GM19099 (cell line): ENCODE results near the gene NUP58.

Experiments
- POLR2A ChIP-seq: IDR thresholded peaks from 3 replicates; pipeline ENCODE4 v1.6.1; 2011; ENCODE audit warnings: low read depth; ENCODE audit not compliant: insufficient read length; ENCODE audit errors: extremely low read depth

Gene NUP58

DNA sequence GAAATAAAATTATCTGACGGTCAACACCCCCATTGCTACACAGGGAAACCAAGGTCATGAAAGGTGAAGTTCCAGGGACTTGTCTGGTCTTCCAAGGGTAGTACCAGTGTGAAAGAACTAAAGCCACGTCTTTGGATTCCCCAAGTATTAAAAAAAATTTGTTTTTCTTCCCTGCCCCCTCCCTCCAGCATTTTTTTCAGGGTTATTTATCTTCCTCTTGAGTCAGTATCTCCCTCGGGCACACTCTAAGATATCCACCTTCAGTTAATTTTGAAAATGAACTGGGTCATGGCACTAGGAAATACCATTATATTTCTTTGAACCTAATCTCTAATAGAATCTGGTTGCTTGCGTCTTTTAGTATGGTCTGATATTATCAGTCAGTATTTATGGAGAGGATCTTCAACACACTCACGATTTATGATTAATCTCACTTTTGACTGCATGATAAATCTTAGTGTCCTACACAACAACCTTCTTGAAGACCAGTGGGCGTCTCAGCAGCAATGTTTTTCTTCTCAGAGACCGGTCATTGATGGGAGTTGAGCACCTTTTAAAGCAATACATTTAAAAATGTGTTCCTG, 79.4 kb downstream of the NUP58 start:
- no peak for TF ChIP-seq POLR2A

- TF ChIP-seq POLR2A, result no peak
Observed at GRCh38 chr13:25384758-25385410, 83.5 kb downstream of the NUP58 start.

- TF ChIP-seq POLR2A, result no peak
Observed at GRCh38 chr13:25391932-25392331, 90.5 kb downstream of the NUP58 start.
